K562 (cell line): ENCODE results near the gene DHX40. TPM values are rescaled to one million over a fixed set of nuclear protein-coding genes. Genes with fewer than 3 reads are reported as not detected.
A peak's percentile ranks its signal among the peaks of the same experiment; 100 is the strongest.

Experiments
- ARNT ChIP-seq, 2 experiments: fragments of 450-650 bp; IDR thresholded peaks; 2 replicates each; pipeline ENCODE4 v1.6.1; 2016; ENCODE audit warnings: mild to moderate bottlenecking in 1 of 2
- ATF7 ChIP-seq: fragments of 450-650 bp; IDR thresholded peaks from 2 replicates; pipeline ENCODE4 v1.7.1; 2014; ENCODE audit warnings: mild to moderate bottlenecking, moderate library complexity
- CEBPB ChIP-seq: fragments of 450-650 bp; IDR thresholded peaks from 2 replicates; pipeline ENCODE4 v1.6.1; 2016; ENCODE audit warnings: missing genetic modification characterization, missing compliant biosample characterization
- CEBPG ChIP-seq, 3 experiments: fragments of 200-800 bp in 1 of 3; sonication (Bioruptor generic) in 1 of 3; sonication (generic) in 1 of 3; formaldehyde crosslinking in 1 of 3; IDR thresholded peaks in 2 of 3; conservative IDR thresholded peaks in 1 of 3; 2 replicates each; pipeline versions ENCODE4 v1.6.1 to v1.8.0; 2016 to 2022; ENCODE audit warnings: missing compliant biosample characterization in 2 of 3, missing genetic modification characterization in 2 of 3, mild to moderate bottlenecking in 1 of 3, missing genetic modification reagents in 1 of 3
- CHD2 ChIP-seq: IDR thresholded peaks from 2 replicates; pipeline ENCODE4 v1.6.1; 2011; ENCODE audit warnings: low read depth, low read length
- DPF2 ChIP-seq: fragments of 450-650 bp; IDR thresholded peaks from 2 replicates; pipeline ENCODE4 v1.6.1; 2016
- ETV5 ChIP-seq: sonication (generic); formaldehyde crosslinking; IDR thresholded peaks from 2 replicates; pipeline ENCODE4 v1.4.0; 2020; ENCODE audit warnings: low read depth, mild to moderate bottlenecking, missing genetic modification reagents
- HDAC8 ChIP-seq: fragments of 450-650 bp; IDR thresholded peaks from 2 replicates; pipeline ENCODE4 v1.6.1; 2016; ENCODE audit warnings: mild to moderate bottlenecking, missing genetic modification characterization, moderate library complexity, missing compliant biosample characterization
- MYNN ChIP-seq, 2 experiments: sonication (generic); formaldehyde crosslinking in 1 of 2; IDR thresholded peaks; 2 replicates each; pipeline versions ENCODE4 v1.5.0 to v1.6.1; 2016 to 2020; ENCODE audit warnings: antibody characterized with exemption in 1 of 2, missing genetic modification reagents in 1 of 2
- RNF2 ChIP-seq: sonication (generic); IDR thresholded peaks from 2 replicates; pipeline ENCODE4 v1.6.1; 2016
- SPI1 ChIP-seq: IDR thresholded peaks from 2 replicates; pipeline ENCODE4 v1.6.1; 2011; ENCODE audit warnings: low read depth, low read length, control low read depth, borderline replicate concordance
- XRCC3 ChIP-seq: fragments of 450-650 bp; IDR thresholded peaks from 2 replicates; pipeline ENCODE4 v1.6.1; 2017; ENCODE audit warnings: mild to moderate bottlenecking, moderate library complexity
- ZNF184 ChIP-seq: sonication (generic); formaldehyde crosslinking; IDR thresholded peaks from 2 replicates; pipeline ENCODE4 v1.5.0; 2020; ENCODE audit warnings: missing genetic modification reagents
- ZNF431 ChIP-seq: sonication (generic); formaldehyde crosslinking; IDR thresholded peaks from 2 replicates; pipeline ENCODE4 v1.8.0; 2022; ENCODE audit warnings: mild to moderate bottlenecking, missing genetic modification reagents
- ZNF668 ChIP-seq: fragments of 250-450 bp; sonication (Bioruptor Pico); IDR thresholded peaks from 2 replicates; pipeline ENCODE4 v1.8.0; 2022; ENCODE audit warnings: mild to moderate bottlenecking, inconsistent platforms
- polyA plus RNA-seq, 8 experiments: library from polyadenylated mRNA; depleted of rRNA in 4 of 8; stranded (reverse) in 5 of 8; unstranded in 3 of 8; fragments of >200 nt; fragmentation: Nextera tagmentation in 2 of 8; fragmentation: Illumina TruSeq in 1 of 8; extraction: Ambion mirVana in 2 of 8; extraction: Trizol in 1 of 8; gene quantifications; 2 replicates each; pipeline versions ENCODE4 v1.2.1 to v1.2.3, GENCODE V29; 2011 to 2014; ENCODE audit warnings: inconsistent platforms in 1 of 8, missing spikeins in 1 of 8
- total RNA-seq, 7 experiments: library from RNA; depleted of rRNA in 6 of 7; stranded (reverse); fragments of >200 nt in 6 of 7; fragmentation: Illumina TruSeq in 2 of 7; extraction: Trizol in 2 of 7; gene quantifications; 2 replicates each; pipeline versions ENCODE4 v1.2.1 to v1.2.3, GENCODE V29; 2011 to 2021; ENCODE audit warnings: low replicate concordance in 1 of 7
- TF ChIP-seq, protein P1 (sequence below): fragments of 250-450 bp; sonication (Bioruptor Pico); IDR thresholded peaks from 2 replicates; pipeline ENCODE4 v1.8.0; 2021; ENCODE audit warnings: mild to moderate bottlenecking, moderate library complexity
- TF ChIP-seq, protein P2 (sequence below), 3 experiments: IDR thresholded peaks in 2 of 3; conservative IDR thresholded peaks in 1 of 3; 2 replicates each; pipeline ENCODE4 v1.5.1; 2011 to 2012; ENCODE audit warnings: low read length in 3 of 3, mild to moderate bottlenecking in 3 of 3, control low read depth in 2 of 3, improper control_type of control experiment in 1 of 3, inconsistent platforms in 1 of 3, low read depth in 1 of 3, mixed read lengths in 1 of 3, moderate library complexity in 1 of 3; ENCODE audit not compliant: insufficient read depth in 2 of 3
- TF ChIP-seq, protein P3 (sequence below): fragments of 450-650 bp; IDR thresholded peaks from 2 replicates; pipeline ENCODE4 v1.6.1; 2016; ENCODE audit warnings: low read depth, mild to moderate bottlenecking, moderate library complexity
- TF ChIP-seq, protein P4 (sequence below): fragments of 450-650 bp; IDR thresholded peaks from 2 replicates; pipeline ENCODE4 v1.6.1; 2016; ENCODE audit warnings: mild to moderate bottlenecking
- TF ChIP-seq, protein P5 (sequence below): fragments of 250-450 bp; sonication (Bioruptor Pico); IDR thresholded peaks from 2 replicates; pipeline ENCODE4 v1.4.0; 2020; ENCODE audit warnings: mild to moderate bottlenecking, moderate library complexity

The DHX40 gene
- total and polyA plus RNA-seq, 9 of the 15 experiments (the other 6 are each of a cell fraction or from before 2014, with no cell fraction given): 7.2 to 38.6 (median 18.7) TPM

DNA sequence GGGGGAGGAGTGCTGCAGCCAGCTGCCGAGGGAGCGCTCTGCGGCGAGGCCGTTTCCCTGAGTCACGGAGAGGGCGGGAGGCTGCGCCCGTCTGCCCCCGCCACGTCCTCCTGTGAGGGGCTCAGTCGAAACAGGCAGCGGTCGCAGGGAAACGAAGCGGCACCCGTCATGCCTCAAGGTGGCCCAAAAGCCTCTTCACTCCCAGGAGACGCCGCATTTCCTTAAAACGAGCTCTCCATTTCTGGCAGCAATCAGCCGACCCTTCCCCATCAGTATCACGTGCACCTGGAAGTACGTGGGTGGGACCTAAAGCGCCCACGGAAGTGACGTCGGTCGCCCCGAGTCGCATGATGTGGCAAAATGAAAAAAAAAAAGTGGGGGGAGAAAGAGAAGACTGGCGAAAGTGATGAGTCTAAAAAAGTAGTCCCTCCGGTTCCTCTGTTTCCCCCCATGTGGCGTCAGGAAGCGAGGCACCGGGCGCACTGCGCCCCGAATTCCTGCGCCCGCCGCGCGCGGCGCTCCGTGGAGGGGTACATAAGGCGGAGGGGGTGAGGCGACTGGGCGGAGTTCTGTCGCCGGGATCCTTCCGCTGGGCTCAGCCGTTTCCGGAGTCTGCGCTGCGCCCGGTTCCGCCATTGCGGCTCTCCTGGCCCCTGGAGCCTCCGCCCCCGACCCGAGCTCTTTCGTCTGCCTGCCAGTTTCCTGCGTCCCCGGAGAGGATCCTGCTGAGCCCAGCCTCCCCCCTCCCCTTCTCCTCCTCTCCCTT lies 54.1 kb downstream of the DHX40 start, which contains the start of gene CLTC (continued):
- TF ChIP-seq, protein P1, sequence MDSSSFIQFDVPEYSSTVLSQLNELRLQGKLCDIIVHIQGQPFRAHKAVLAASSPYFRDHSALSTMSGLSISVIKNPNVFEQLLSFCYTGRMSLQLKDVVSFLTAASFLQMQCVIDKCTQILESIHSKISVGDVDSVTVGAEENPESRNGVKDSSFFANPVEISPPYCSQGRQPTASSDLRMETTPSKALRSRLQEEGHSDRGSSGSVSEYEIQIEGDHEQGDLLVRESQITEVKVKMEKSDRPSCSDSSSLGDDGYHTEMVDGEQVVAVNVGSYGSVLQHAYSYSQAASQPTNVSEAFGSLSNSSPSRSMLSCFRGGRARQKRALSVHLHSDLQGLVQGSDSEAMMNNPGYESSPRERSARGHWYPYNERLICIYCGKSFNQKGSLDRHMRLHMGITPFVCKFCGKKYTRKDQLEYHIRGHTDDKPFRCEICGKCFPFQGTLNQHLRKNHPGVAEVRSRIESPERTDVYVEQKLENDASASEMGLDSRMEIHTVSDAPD (CRISPR knock-in tag): no peak
- TF ChIP-seq ATF7: peak; percentile 96
- peak; percentile 48 for TF ChIP-seq ZNF431
- no peak for TF ChIP-seq CEBPG (CRISPR knock-in tag; IDR thresholded peaks at IDR 0.05)
- TF ChIP-seq CEBPG (tag; conservative IDR thresholded peaks at IDR 0.05 in 1 of 2, IDR thresholded peaks at IDR 0.05 in 1 of 2): peak in 1 of 2 experiments; percentile 43; a peak in 1 of 4 replicates
- TF ChIP-seq CEBPB: no peak; the same call in 1 of the 2 replicates
- peak; percentile 76; the same call in 1 of the 2 replicates for TF ChIP-seq MYNN (IDR thresholded peaks at IDR 0.05)
- no peak for TF ChIP-seq MYNN (CRISPR knock-in tag; IDR thresholded peaks at IDR 0.05)
- peak; percentile 94 for TF ChIP-seq CHD2
- TF ChIP-seq SPI1: 0 out of 2 replicates have a peak, but pooled peaks have one; percentile 3
- no peak; the same call in 1 of the 2 replicates for TF ChIP-seq HDAC8 (tag)
- TF ChIP-seq, protein P2, sequence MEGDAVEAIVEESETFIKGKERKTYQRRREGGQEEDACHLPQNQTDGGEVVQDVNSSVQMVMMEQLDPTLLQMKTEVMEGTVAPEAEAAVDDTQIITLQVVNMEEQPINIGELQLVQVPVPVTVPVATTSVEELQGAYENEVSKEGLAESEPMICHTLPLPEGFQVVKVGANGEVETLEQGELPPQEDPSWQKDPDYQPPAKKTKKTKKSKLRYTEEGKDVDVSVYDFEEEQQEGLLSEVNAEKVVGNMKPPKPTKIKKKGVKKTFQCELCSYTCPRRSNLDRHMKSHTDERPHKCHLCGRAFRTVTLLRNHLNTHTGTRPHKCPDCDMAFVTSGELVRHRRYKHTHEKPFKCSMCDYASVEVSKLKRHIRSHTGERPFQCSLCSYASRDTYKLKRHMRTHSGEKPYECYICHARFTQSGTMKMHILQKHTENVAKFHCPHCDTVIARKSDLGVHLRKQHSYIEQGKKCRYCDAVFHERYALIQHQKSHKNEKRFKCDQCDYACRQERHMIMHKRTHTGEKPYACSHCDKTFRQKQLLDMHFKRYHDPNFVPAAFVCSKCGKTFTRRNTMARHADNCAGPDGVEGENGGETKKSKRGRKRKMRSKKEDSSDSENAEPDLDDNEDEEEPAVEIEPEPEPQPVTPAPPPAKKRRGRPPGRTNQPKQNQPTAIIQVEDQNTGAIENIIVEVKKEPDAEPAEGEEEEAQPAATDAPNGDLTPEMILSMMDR (IDR thresholded peaks at IDR 0.05 in 2 of 3, conservative IDR thresholded peaks at IDR 0.05 in 1 of 3; ENCODE audit: insufficient read depth in 2 of 3, low read depth in 1 of 3, low read length in 3 of 3): no peak; a peak in 1 of 6 replicates
- TF ChIP-seq, protein P3, sequence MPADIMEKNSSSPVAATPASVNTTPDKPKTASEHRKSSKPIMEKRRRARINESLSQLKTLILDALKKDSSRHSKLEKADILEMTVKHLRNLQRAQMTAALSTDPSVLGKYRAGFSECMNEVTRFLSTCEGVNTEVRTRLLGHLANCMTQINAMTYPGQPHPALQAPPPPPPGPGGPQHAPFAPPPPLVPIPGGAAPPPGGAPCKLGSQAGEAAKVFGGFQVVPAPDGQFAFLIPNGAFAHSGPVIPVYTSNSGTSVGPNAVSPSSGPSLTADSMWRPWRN: peak; percentile 47; the same call in 1 of the 2 replicates
- TF ChIP-seq RNF2: peak; percentile 73
- TF ChIP-seq XRCC3: no peak
- TF ChIP-seq, protein P4, sequence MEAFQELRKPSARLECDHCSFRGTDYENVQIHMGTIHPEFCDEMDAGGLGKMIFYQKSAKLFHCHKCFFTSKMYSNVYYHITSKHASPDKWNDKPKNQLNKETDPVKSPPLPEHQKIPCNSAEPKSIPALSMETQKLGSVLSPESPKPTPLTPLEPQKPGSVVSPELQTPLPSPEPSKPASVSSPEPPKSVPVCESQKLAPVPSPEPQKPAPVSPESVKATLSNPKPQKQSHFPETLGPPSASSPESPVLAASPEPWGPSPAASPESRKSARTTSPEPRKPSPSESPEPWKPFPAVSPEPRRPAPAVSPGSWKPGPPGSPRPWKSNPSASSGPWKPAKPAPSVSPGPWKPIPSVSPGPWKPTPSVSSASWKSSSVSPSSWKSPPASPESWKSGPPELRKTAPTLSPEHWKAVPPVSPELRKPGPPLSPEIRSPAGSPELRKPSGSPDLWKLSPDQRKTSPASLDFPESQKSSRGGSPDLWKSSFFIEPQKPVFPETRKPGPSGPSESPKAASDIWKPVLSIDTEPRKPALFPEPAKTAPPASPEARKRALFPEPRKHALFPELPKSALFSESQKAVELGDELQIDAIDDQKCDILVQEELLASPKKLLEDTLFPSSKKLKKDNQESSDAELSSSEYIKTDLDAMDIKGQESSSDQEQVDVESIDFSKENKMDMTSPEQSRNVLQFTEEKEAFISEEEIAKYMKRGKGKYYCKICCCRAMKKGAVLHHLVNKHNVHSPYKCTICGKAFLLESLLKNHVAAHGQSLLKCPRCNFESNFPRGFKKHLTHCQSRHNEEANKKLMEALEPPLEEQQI: peak; percentile 53; the same call in 1 of the 2 replicates
- TF ChIP-seq ETV5: peak; percentile 98
- TF ChIP-seq, protein P5, sequence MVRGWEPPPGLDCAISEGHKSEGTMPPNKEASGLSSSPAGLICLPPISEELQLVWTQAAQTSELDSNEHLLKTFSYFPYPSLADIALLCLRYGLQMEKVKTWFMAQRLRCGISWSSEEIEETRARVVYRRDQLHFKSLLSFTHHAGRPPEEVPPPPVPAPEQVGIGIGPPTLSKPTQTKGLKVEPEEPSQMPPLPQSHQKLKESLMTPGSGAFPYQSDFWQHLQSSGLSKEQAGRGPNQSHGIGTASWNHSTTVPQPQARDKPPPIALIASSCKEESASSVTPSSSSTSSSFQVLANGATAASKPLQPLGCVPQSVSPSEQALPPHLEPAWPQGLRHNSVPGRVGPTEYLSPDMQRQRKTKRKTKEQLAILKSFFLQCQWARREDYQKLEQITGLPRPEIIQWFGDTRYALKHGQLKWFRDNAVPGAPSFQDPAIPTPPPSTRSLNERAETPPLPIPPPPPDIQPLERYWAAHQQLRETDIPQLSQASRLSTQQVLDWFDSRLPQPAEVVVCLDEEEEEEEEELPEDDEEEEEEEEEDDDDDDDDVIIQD: no peak
- TF ChIP-seq ZNF184 (CRISPR knock-in tag): no peak
- peak; percentile 84 for TF ChIP-seq DPF2
- peak; percentile 66 to 75; a peak in 2 of 4 replicates for TF ChIP-seq ARNT (IDR thresholded peaks at IDR 0.05)
- TF ChIP-seq ZNF668: no peak
